ENCODE results near the gene C14orf119.

DNA sequence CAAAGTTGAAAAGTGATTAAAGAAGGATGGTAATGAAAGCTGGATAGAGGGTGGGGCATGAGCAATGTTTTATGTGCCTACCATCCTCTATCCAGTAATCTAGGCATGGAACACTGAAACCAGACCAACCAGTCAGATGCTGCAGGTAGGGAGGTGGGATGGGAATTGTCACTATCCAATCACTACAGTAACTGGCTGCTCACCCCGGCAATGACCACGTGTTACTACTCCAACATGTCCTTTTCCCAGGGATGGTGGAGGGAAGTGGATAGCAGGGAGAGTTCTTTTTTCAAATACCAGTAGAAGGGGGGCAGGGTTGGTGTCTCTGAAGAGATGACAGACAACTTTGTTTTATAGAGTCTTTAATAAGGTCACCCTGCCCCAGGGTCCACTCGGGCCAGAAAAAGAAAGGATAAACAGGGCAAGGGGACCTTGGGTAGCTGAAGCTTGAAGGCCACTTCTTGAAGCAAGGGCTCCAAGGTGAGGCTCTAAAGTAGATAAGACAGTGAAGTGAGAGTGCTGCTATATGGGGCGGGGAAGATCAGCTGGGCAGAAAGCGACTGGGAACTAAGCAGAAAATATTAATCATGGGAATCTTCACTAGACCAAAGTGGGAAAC lies 23.3 kb upstream of the C14orf119 start:
- TF ChIP-seq, protein P1, sequence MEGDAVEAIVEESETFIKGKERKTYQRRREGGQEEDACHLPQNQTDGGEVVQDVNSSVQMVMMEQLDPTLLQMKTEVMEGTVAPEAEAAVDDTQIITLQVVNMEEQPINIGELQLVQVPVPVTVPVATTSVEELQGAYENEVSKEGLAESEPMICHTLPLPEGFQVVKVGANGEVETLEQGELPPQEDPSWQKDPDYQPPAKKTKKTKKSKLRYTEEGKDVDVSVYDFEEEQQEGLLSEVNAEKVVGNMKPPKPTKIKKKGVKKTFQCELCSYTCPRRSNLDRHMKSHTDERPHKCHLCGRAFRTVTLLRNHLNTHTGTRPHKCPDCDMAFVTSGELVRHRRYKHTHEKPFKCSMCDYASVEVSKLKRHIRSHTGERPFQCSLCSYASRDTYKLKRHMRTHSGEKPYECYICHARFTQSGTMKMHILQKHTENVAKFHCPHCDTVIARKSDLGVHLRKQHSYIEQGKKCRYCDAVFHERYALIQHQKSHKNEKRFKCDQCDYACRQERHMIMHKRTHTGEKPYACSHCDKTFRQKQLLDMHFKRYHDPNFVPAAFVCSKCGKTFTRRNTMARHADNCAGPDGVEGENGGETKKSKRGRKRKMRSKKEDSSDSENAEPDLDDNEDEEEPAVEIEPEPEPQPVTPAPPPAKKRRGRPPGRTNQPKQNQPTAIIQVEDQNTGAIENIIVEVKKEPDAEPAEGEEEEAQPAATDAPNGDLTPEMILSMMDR (conservative IDR thresholded peaks at IDR 0.05; ENCODE audit: low read length), result no peak
- no peak for TF ChIP-seq EZH2phosphoT487 (IDR thresholded peaks at IDR 0.05; ENCODE audit: borderline replicate concordance, low read depth, low read length)

Data from OCI-LY7 (cell line).